8988T (cell line): ENCODE results near the gene HOOK2.
"Not testable (repeated sequence)": the region's sequence is repeated elsewhere in the genome, so short reads cannot be mapped to it uniquely, and the experiment has no call there.

ENCODE experiments used
- DNase-seq: peaks from one replicate; pipeline ENCODE4 v3.0.0; 2011

Gene HOOK2

GRCh38 chr19:12774588-12775555 lies at the start of gene HOOK2:
Gene HOOK2 (minus strand): TSS chr19:12775552. CDS start chr19:12775449, 103 bp downstream.
- DNase-seq: no peak

GRCh38 chr19:12821761-12822160 lies 46.4 kb upstream of the HOOK2 start:
- no peak for DNase-seq

DNA sequence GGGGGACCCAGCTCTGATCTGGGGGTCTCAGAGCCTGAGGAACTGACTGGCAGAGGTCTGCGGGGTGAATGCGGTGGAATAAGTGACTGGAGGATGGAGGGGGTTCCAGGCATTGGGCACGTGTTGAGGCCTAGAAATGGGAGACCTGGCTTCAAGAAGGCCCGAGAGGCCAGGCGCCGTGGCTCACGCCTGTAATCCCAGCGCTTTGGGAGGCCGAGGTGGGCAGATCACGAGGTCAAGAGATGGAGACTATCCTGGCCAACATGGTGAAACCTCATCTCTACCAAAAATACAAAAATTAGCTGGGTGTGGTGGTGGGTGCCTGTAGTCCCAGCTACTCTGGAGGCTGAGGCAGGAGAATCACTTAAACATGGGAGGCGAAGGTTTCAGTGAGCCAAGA lies 42.5 kb upstream of the HOOK2 start:
- DNase-seq: not testable (repeated sequence)

- not testable (repeated sequence) for DNase-seq
Measured at GRCh38 chr19:12817188-12817587, 41.8 kb upstream of the HOOK2 start.

DNA sequence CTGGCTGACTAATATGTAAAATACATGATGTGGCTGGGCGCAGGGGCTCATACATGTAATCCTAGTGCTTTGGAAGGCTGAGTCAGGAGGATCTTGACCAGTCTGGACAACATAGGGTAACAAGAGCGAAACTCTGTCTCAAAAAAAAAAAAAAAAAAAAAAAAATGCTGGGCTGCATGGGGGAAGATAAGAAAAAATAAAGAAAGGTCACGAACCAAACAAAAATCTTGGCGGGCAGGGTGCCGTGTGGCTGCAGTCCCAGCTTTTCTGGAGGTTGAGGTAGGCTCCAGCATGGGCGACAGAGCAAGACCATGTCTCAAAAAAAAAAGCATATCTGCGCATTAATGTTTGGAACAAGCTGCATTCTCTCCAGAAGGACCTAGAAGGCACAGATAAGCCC lies 39.7 kb upstream of the HOOK2 start:
- DNase-seq: no peak

DNA sequence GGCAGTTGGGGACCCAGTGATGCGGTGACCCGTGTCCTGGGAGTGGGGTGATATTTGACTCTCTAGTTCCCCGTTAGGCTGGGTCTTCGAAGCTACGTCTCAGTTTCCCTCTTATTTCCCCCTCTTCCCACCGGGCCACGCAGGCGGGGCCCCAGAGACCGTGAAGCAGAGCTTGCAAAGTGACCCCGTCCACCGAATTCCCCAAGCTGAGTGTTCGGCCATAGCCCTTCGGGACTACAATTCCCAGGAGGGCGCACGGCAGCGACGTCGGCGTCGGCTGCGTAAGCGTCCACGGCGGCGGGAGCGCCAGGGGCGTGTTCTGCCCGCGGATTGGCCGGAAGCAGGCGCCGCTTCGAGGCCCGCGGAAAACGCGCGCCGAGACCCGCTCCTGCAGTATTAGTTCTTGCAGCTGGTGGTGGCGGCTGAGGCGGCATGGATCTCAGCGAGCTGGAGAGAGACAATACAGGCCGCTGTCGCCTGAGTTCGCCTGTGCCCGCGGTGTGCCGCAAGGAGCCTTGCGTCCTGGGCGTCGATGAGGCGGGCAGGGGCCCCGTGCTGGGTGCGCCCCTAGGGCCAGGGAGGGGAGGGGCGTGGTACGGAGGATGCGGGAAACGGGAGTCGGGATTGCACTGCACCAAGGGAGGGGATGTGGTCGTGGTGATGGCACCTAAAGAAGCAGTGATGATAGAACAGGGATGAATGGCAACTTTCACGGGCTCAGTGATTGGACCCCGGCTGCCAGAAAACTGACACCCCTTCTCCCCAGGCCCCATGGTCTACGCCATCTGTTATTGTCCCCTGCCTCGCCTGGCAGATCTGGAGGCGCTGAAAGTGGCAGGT lies 31.1 kb upstream of the HOOK2 start, which contains the start of gene RNASEH2A:
TSS of gene RNASEH2A (plus strand) at position 343 of the 840 bp plus-strand sequence. CDS start at position 433, 90 bp downstream.
- peak; percentile 91 for DNase-seq

DNA sequence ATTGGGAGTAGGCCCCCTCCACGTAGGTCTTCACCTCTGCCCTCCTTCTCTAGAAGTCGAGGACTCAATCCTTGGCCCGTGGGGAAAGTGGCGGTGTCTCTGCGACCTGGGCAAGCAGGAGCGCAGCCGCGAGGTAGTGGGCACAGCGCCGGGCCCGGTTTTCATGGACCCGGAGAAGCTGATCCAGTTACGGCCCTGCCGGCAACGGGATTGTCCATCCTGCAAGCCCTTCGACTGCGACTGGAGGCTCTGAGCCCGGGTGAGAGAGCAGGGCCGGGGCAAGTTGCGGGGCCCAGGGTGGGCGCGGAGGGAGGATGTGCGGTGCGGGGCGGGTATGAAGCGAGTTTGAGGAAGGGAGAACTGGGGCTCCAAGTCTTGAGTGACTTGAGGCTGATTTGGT lies 28.7 kb upstream of the HOOK2 start:
- DNase-seq: no peak

- DNase-seq: no peak
Measured at GRCh38 chr19:12802267-12803106, 27.1 kb upstream of the HOOK2 start.

- DNase-seq: peak; percentile 65
Measured at GRCh38 chr19:12801466-12802266, 26.3 kb upstream of the HOOK2 start, which contains the start of the genes PRDX2 and THSD8. Gene PRDX2 (minus strand): TSS chr19:12801800. CDS start chr19:12801261, 539 bp downstream. Gene THSD8 (plus strand): TSS chr19:12802069. CDS start chr19:12802072, 3 bp downstream.

DNA sequence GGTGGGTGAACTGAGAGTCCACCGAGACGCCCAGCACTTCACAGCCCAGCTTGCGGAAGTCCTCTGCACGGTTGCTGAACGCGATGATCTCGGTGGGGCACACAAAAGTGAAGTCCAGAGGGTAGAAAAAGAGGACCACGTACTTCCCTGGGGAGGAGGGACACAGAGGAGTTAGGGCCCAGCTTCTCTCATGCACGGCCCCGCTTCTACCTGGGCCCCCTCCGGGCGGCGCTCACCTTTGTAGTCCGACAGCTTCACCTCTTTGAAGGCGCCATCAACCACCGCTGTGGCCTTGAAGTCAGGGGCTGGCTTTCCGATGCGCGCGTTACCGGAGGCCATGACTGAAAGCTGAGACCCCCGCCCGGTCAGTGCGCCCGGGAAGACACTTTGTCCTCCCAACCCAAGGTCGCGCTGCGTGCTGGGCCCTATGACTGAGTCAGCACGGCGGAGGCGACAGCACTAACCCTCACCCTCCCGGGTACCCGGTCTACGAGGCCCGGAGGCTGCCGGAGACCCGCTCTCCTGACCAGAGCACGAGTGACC lies 25.6 kb upstream of the HOOK2 start:
- DNase-seq: no peak

DNA sequence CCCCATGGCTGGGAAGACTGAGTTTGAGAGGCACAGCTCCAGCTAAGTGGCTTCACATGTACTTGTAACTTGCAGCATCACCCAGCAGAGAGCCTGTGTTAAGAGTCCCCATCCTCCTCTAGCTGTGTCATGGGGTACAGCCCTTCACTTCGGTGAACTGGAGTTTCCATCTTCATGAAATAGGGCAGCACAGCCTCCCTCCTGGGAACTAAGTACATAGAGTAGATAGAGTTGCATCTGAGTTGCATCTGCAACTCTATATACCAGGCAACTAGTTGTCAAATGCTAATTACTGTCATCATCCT lies 25.1 kb upstream of the HOOK2 start:
- DNase-seq: no peak

DNA sequence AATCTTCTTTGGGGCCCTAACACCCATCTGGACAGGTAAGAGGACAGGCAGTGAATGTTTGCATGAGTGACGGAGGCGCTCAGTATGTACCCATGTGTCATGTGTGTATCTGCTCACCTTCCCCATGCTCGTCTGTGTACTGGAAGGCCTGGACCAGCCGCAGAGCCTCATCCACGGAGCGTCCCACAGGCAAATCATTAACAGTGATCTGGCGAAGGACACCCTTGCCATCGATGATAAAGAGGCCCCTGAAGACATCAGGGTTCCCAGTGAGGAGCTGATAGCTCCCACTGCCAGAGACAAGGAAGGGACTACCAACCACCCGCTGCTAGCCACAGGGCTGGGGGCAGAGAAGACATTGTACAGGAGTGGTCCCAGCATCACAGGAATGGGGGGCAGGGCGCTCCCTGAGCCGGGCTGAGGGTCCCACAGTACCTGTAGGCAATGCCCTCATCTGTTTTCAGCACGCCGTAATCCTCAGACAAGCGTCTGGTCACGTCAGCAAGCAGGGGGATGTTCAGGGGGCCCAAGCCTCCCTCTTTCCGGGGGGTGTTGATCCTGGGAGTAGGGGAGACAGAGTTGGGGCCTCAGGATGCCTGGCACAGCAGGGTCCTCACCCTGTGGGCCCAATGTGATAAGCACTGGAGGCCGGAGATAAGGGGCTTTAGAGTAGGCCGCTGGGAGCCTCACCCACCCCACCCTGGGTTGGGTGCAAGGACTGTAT lies 24.6 kb upstream of the HOOK2 start:
- no peak for DNase-seq

- not testable (repeated sequence) for DNase-seq
Measured at GRCh38 chr19:12797607-12798006, 22.3 kb upstream of the HOOK2 start.

- DNase-seq: no peak
Measured at GRCh38 chr19:12797141-12797587, 21.8 kb upstream of the HOOK2 start.

- no peak for DNase-seq
Measured at GRCh38 chr19:12796146-12797071, 21.1 kb upstream of the HOOK2 start.

- no peak for DNase-seq
Measured at GRCh38 chr19:12794971-12795381, 19.6 kb upstream of the HOOK2 start.

DNA sequence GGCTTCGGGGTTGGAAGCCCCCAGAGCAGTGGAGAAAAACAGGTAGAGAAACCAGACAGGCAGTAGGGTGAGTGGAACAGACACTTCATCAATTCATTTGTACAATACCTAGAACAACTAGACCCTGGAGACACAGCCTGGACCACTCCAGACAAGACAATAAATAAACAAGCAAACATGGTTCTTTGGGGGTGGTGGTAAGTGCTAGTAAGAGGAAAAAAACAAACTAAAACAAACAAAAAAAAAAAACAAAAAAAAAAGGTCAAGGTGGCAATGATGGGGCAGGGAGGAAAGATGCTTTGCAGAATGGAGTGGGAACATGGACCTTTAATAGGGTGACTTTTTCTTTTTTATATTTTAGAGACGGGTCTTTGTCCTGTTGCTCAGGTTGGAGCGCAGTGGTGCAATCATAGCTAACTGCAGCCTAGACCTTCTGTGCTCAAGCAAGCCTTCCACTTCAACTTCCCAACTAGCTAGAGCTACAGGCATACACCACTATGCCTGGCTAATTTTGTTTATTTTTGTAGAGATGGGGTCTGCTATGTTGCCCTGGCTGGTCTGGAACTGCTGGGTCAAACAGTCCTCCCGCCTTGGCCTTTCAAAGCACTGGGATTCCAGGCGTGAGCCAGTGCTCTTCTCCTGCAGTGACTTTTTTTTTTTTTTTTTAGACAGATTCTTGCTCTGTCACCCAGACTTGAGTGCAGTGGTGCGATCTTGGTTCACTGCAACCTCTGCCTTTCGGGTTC lies 19.0 kb upstream of the HOOK2 start:
- no peak for DNase-seq
